PFSK-1 (cell line): ENCODE measurements around the gene ORM1.

Experiments
- POLR2AphosphoS5 ChIP-seq: IDR thresholded peaks from 2 replicates; pipeline ENCODE4 v1.6.1; 2012; ENCODE audit warnings: low read depth, mild to moderate bottlenecking, control low read depth, low read length, moderate library complexity
- TAF1 ChIP-seq: IDR thresholded peaks from 2 replicates; pipeline ENCODE4 v1.6.1; 2012; ENCODE audit warnings: low read length, control low read depth, borderline replicate concordance; ENCODE audit not compliant: insufficient read depth

GRCh38 chr9:114312513-114312875 lies 10.4 kb upstream of the ORM1 start:
- TF ChIP-seq TAF1 = no peak
- TF ChIP-seq POLR2AphosphoS5 = no peak
